AG04450 (cell line): ENCODE data around the gene PPFIA1. TPM values are rescaled to one million over a fixed set of nuclear protein-coding genes. Genes with fewer than 3 reads are reported as not detected.

ENCODE experiments used
- CTCF ChIA-PET: fragments of 300-600, 350-600 bp; formaldehyde crosslinking; extraction: SDS; loops from one replicate; lab custom pipeline; 2022; ENCODE audit warnings: antibody characterized with exemption, inconsistent platforms; lab: Charles Lee
- POLR2A ChIA-PET: fragments of 350-600 bp; formaldehyde crosslinking; extraction: SDS; loops from one replicate; lab custom pipeline; 2021; ENCODE audit warnings: antibody characterized with exemption, inconsistent platforms; lab: Yijun Ruan, JAX
- DNase-seq: peaks from one replicate; pipeline ENCODE4 v3.0.0-alpha.2; 2011; ENCODE audit warnings: low read depth, low spot score
- H3K27ac ChIP-seq: one replicate; pipeline ENCODE4 v1.5.1; 2012; ENCODE audit warnings: low read depth, low read length, control low read depth
- H3K27me3 ChIP-seq: one replicate; pipeline ENCODE4 v1.6.0; 2012; ENCODE audit warnings: low read length; ENCODE audit not compliant: control insufficient read depth, insufficient read depth
- H3K4me3 ChIP-seq: 2 replicates; pipeline ENCODE4 v1.5.1; 2011; ENCODE audit warnings: mild to moderate bottlenecking, low read depth, low read length, control low read depth
- H3K9me3 ChIP-seq: 2 replicates; pipeline ENCODE4 v1.5.1; 2012; ENCODE audit warnings: low read length; ENCODE audit not compliant: control insufficient read depth, insufficient read depth
- polyA plus RNA-seq: library from polyadenylated mRNA; depleted of rRNA; stranded (reverse); fragments of >200 nt; gene quantifications from 2 replicates; pipeline ENCODE4 v1.2.3, GENCODE V29; 2011
- TF ChIP-seq, protein P1 (sequence below): IDR thresholded peaks from 2 replicates; pipeline ENCODE4 v1.5.1; 2011; ENCODE audit warnings: low read depth, low read length, control low read depth, inconsistent platforms

Gene PPFIA1
- polyA plus RNA-seq, 1 experiment, result 39.9 TPM

DNA sequence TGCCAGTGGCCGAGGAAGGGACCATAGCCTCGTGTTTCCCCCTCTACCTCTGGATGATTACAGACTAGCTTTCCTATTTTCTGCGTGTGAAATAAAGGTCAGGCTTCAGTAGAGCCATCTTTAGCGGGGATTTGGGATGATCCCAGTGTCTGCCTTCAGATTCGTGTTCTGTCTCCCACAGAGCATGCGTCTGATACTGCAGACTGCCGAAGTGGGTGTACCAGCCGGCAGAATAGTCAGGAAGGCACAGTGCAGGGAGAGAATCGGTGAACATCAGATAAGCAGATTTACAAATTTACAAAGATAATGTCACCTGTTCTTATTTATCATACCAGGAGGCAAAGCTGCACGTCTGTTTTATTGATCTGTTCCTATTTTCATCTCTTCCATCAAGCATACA is 138.9 kb downstream of the PPFIA1 start:
- Histone ChIP-seq H3K4me3 (no peak overlapping the region), H3K9me3 (no peaks in the 10 kb centered on the region), H3K27me3 (no peaks in the 10 kb centered on the region), H3K27ac (no peak overlapping the region)
- TF ChIP-seq, protein P1, sequence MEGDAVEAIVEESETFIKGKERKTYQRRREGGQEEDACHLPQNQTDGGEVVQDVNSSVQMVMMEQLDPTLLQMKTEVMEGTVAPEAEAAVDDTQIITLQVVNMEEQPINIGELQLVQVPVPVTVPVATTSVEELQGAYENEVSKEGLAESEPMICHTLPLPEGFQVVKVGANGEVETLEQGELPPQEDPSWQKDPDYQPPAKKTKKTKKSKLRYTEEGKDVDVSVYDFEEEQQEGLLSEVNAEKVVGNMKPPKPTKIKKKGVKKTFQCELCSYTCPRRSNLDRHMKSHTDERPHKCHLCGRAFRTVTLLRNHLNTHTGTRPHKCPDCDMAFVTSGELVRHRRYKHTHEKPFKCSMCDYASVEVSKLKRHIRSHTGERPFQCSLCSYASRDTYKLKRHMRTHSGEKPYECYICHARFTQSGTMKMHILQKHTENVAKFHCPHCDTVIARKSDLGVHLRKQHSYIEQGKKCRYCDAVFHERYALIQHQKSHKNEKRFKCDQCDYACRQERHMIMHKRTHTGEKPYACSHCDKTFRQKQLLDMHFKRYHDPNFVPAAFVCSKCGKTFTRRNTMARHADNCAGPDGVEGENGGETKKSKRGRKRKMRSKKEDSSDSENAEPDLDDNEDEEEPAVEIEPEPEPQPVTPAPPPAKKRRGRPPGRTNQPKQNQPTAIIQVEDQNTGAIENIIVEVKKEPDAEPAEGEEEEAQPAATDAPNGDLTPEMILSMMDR, result no peak
- POLR2A ChIA-PET, result no interaction called here
- CTCF ChIA-PET, result no interaction called here
- no peak for DNase-seq

DNA sequence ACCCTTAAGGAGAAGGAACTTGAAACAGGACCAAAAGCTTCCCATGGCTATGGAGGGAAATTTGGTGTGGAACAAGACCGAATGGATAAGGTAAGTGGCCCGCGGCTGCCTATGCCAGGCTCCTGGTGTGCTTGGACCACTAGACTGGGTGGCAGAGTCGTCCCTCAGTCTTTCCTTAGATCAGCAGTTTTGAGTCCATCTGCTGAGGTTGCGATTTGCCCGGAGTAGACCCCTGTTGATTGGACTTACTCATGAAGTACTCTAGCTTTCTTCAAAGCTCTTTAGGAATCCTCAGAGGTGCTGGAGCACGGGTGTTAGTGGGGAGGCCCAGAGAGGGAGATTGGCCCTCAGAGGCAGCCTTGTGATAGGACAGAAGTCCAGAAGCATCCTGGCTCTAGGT is 139.4 kb downstream of the PPFIA1 start:
- ChIA-PET POLR2A (no interaction called here), CTCF (no interaction called here)
- DNase-seq, result no peak
- TF ChIP-seq, protein P1, result no peak
- H3K27ac ChIP-seq, result no peak overlapping the region
- H3K4me3 ChIP-seq, result no peak overlapping the region
- H3K27me3 ChIP-seq, result no peaks in the 10 kb centered on the region
- H3K9me3 ChIP-seq, result no peaks in the 10 kb centered on the region

DNA sequence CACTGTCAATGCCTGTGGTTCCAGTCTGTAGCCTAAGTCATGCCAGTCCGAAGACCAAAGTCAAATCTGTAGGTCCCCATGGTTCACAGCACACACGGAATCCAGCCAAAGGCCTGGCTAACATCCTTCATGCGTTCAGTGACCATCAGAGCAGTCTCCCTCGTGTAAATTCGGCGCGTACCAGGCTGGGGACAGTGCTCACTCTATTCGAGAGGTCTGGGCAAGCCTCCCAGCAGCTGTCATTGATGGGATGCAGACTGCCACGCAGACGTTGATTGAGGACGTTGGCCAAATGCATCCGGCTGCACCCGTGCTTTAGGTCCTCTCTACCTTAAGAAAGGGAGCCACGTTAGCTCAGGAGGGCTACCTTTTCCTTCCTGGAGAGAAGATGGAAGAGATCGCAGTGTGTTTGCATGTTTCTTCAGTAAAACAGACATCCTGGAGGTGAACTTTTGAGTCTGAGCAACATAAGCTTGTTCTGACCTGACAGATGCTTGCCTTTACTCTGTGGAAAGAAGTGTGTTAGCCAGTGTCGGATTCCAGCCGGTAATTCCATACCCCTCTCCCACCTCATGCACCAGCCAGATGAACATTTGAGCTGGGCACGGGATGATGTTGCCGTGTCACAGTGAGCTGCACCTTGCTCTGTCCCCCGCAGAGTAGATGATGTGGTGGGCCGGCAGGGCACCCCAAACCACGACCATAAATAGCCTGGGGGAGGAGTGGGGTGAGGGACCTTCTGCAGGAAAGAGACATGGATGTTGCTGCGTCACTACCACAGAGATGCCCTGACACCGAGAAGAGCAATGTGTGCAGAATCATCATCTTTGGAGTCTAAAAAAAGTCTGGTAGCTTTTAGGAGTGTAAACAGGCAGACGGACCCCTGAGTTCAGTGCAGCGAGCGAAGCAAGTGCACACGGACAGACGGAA is 140.1 kb downstream of the PPFIA1 start:
- ChIA-PET POLR2A (no interaction called here), CTCF (no interaction called here)
- no peaks in the 10 kb centered on the region for H3K27me3 ChIP-seq
- TF ChIP-seq, protein P1, result no peak
- H3K27ac ChIP-seq, result no peak overlapping the region
- H3K4me3 ChIP-seq, result no peak overlapping the region
- DNase-seq, result no peak
- no peaks in the 10 kb centered on the region; the same call in 1 of the 2 replicates for H3K9me3 ChIP-seq

DNA sequence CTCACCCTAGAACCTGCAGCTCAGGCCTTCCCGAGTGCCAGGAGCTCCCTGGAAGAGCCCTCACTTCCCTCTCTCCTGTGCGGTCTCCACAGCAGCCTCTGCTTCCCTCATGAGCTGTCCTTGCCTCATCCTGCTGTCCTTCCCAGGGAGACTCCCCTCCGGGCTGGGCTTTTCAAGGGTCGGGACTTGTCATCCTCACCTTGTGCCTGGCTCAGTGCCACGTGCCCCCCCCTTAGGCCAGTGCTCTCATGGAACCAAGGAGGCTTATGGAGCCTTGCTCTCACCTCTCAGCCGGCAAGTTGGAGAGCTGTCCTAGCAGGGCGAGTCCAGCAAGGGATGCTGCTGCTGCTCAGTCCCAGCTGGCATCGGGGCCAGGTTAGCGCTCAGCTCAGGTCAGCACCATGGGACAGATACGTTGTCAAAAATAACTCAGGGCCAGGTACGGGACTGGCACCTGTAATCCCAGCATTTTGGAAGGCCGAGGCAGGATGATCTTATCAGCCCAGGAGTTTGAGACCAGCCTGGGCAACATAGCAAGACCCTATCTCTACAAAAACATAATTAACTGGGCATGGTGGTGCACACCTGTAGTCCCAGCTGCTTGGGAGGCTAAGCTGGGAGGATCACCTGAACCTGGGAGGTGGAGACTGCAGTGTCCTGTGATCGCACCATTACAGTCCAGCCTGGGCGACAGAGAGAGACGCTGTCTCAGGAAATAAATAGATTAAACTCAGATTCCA is 141.4 kb downstream of the PPFIA1 start:
- H3K9me3 ChIP-seq, result no peaks in the 10 kb centered on the region; the same call in 1 of the 2 replicates
- no peak overlapping the region for H3K4me3 ChIP-seq
- no peak for DNase-seq
- TF ChIP-seq, protein P1, result no peak
- no peaks in the 10 kb centered on the region for H3K27me3 ChIP-seq
- CTCF ChIA-PET, result no interaction called here
- H3K27ac ChIP-seq, result no peak overlapping the region
- POLR2A ChIA-PET, result no interaction called here

DNA sequence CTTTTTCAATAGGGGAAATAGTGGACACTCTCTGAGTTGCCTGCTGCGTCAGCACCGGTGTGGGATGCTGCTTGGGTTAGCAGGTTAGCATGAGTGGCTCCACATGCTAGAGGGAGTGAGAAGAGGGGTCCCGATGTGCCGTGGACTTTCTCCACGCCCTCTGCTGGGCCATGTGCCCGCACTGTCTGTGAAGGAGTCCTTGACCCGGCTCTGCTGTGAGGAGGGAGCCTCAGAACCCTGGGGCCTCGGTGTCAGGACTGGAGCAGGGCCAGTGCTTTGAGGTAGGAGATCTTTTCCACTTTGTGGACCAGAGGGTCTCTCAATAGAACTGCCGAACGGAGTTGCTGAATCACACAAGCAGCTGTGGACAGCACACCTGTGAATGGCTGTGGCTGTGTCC is 142.7 kb downstream of the PPFIA1 start:
- Histone ChIP-seq H3K27ac (peak overlapping the region; percentile 11), H3K9me3 (no peaks in the 10 kb centered on the region; the same call in 1 of the 2 replicates), H3K27me3 (no peaks in the 10 kb centered on the region), H3K4me3 (no peak overlapping the region)
- ChIA-PET CTCF (no interaction called here), POLR2A (no interaction called here)
- no peak for DNase-seq
- TF ChIP-seq, protein P1, result no peak
